ENCODE data around the gene SNW1.
"Not testable (repeated sequence)": the region's sequence is repeated elsewhere in the genome, so short reads cannot be mapped to it uniquely, and the experiment has no call there.

The SNW1 gene

GRCh38 chr14:77760381-77761204, at the start of gene SNW1:
Gene SNW1, minus strand, starts transcription at chr14:77761156. Its CDS starts 29 bp downstream, at chr14:77761127.
- DNase-seq: peak; percentile 99

GRCh38 chr14:77809011-77809410, 48.1 kb upstream of the SNW1 start:
- no peak for DNase-seq

GRCh38 chr14:77808250-77808649, 47.3 kb upstream of the SNW1 start:
- DNase-seq: no peak

DNA sequence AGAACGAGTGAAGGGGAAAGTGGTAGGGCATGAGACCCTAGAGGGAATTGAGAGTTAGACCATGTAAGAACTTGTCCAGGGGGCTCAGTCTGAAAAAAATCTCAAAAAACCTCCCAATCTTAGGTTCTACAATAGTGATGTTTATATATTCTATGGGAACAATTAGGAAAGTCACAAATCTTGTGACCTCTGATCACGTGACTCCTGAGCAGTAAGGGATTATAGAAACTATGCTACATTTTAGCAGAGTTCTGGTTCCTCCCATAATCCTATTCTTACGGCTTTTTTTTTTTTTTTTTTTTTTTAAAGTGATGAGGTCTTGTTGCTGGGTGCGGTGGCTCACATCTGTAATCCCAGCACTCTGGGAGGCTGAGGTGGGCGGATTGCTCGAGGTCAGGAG, 44.8 kb upstream of the SNW1 start:
- DNase-seq: no peak

GRCh38 chr14:77804592-77804991, 43.6 kb upstream of the SNW1 start:
- DNase-seq: peak; percentile 63

DNA sequence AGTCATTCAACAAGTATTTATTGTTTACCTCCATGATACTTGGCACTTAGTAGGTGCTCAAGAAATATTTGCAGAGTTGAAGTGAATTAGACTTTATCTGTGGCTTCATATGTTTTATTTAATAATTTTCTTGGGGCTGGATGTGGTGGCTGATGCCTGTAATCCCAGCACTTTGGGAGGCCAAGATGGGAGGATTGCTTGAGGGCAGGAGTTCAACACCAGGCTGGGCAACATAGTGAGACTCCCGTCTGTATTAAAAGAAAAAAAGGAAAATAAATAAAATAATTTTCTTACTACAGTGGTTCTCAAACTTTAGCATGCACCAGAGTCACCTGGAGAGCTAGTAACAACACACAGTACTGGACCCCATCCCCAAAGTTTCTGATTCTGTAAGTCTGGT, 39.9 kb upstream of the SNW1 start:
- no peak for DNase-seq

- DNase-seq: peak; percentile 94
Observed at GRCh38 chr14:77799863-77800730, 39.1 kb upstream of the SNW1 start, which contains the start of gene ADCK1. Gene ADCK1, plus strand, starts transcription at chr14:77800109. Its CDS starts 18,870 bp downstream, at chr14:77818979.

DNA sequence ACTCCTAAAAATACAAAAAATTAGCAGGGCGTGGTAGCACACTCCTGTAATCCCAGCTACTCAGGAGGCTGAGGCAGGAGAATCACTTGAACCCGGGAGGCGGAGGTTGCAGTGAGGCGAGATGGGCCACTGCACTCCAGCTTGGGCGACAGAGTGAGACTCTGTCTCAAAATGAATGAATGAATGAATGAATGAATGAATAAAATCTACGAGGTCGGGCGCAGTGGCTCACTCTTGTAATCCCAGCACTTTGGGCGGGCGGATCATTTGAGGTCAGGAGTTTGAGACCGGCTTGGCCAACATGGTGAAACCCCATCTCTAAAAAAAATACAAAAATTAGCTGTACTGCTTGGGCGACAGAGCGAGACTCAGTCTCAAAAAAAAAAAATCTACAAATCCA, 38.5 kb upstream of the SNW1 start:
- not testable (repeated sequence) for DNase-seq

DNA sequence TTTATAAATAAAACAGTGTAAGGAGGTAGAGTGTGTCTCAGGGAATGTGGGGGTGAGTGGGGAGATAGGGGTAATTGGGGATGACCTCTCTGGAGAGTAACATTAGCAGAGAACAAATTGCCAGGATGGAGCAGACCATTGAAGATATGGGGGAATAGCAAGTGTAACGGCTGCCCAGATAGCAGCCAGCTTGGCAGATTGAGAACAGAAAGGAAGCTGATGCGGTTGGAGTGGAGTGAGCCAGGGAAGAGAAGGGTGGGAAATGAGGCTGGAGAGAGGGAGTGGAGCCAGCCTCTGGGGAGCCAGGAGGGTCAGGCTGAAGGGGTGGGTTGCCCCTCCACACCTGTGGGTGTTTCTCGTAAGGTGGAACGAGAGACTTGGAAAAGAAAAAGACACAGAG, 33.4 kb upstream of the SNW1 start:
- no peak for DNase-seq

DNA sequence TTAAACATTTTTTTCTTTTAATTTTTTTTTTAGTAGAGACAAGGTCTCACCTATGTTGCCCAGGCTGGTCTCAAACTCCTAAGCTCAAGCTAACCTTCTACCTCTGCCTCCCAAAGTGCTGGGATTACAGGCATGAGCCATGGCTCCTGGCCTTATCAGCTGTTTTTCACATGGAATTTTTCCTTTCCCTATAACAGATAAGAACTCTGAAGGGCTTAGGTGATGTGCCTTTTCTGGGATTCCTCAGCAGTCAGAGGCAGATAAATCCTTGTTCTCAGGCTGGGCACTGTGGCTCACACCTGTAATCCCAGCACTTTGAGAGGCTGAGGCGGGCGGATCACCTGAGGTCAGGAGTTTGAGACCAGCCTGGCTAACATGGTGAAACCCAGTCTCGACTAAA, 32.3 kb upstream of the SNW1 start:
- DNase-seq: not testable (repeated sequence)

GRCh38 chr14:77791225-77791600, 30.3 kb upstream of the SNW1 start:
- DNase-seq: no peak

- DNase-seq: peak; percentile 96
Observed at GRCh38 chr14:77790566-77791224, 29.7 kb upstream of the SNW1 start.

GRCh38 chr14:77786148-77786547, 25.2 kb upstream of the SNW1 start:
- DNase-seq: no peak

- no peak for DNase-seq
Observed at GRCh38 chr14:77782202-77782601, 21.2 kb upstream of the SNW1 start.

DNA sequence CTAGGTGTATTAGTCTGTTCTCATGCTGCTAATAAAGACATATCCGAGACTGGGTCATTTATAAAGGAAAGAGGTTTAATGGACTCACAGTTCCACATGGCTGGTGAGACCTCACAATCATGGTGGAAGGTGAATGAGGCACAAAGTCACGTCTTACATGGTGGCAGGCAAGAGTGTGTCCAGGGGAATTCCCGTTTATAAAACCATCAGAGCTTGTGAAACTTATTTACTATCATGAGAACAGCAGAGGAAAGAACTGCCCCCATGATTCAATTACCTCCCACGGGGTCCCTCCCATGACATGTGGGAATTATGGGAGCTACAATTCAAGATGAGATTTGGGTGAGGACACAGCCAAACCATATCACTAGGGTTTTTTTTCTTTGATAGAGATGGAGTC, 13.0 kb upstream of the SNW1 start:
- not testable (repeated sequence) for DNase-seq

DNA sequence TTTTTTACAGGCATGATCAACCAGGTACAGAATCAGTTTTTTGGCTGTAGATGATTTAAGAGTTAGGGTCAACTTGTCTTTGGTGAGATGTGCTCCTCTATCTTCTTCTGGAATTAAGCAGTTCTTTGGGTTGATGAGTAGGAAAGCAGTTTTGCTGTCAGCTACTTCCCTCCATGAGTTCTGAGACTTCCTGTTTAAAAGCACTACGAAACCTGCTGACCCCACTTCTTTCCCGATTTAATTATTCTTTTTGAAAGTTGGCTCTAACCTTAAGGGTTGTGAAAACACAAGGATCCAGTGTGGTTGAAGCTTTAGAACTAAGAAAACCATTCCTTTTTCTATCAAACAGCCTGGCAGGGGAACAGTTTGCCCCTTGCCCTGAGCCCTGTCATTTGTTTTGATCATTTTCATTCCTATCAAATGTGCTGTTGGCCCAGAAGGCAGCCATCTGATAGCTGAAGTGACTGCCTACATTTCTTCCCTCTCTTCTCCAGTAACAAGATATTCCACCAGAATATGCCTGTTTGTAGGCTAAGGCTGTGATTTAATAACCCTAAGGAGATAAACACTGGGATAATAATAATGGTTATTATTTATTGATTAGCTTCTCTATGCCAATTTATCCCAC, 7.6 kb upstream of the SNW1 start:
- DNase-seq: not testable (repeated sequence)

- DNase-seq: no peak
Observed at GRCh38 chr14:77763978-77764377, 3.0 kb upstream of the SNW1 start.

- no peak for DNase-seq
Observed at GRCh38 chr14:77763316-77763715, 2.4 kb upstream of the SNW1 start.

DNA sequence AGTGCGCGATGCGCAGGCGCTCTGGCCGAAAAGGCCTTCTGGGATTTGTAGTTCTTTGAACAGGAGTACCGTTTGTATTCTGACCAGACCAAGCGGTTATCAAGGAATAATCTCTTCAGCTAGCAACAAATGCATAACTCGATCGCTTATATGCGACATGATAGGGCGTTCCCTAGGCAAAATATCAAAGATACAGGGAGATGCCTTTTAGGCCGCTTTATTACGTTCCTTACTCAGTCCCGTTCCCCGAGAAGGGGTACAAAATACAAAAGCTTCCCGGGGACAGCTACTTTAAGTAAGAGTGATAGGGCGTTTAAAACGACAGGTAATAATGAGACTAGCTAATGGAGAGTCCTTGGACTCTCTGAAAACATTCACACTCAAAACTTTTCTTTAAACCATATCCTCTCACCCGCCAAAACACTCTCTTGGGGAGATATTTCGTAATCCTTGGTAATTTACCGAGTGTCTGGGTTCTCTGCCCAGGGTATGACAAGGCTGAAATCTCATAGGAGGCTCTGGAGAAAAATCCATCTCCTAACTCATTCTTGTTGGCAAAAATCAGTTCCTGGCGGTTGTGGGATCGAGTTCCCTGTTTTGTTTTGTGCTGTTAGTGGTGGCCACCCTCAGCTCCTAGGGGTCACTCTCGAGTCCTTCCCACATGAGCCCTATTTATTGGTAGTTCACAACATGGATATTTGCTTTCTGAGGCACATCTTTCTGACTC, 412 bp upstream of the SNW1 start:
- peak; percentile 29 for DNase-seq

DNA sequence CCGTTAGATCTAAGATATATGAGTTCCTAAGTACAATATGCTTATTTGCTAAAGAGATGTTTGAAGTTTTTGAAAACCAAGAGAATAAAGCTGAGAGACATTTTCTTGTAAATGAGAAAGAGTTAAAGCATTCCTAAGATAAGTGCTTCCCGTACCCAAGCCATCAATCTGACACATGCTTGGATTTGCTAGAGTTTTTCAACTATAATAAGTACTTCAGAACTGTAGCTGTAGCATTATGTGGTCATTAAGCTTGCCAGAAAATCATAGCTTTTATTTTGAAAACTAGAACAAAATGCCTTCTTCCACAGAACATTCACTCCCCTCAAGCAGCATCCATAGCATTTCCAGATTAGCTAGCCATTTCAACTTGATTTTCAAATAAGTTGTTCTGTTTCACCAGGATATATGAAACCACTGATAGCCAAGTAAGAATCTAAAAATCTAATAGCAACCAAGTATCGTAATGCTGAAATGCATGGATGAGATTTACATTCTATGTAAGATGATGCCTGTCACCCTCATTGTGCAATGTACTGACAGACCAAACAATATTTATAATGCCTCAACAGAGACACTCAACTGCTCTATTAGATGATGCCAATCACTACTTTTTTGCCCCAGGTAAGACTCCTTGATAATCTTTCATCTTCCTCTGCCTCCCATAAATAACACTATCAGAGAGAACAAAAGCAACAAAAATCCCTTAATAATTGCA, 8.0 kb downstream of the SNW1 start:
- DNase-seq: no peak

GRCh38 chr14:77752266-77752665, 8.7 kb downstream of the SNW1 start:
- DNase-seq: no peak

Measured in NCI-H1694 (cell line).